Endothelial cell of umbilical vein (primary cell): Measurements from ENCODE around the gene LARGE1. TPM values are rescaled to one million over a fixed set of nuclear protein-coding genes. Genes with fewer than 3 reads are reported as not detected.

Experiments
- BruUV-seq: library from RNA; stranded (reverse); fragments of 400-500 nt; replicated peaks from 2 replicates; lab custom pipeline; 2021; lab: Mats Ljungman, UMichigan
- CTCF ChIA-PET: fragments of 300-600, 350-600 bp; sonication (Branson Sonifier 250); formaldehyde crosslinking; loops from one replicate; lab custom pipeline; 2021; ENCODE audit warnings: antibody characterized with exemption, inconsistent platforms; lab: Charles Lee
- POLR2A ChIA-PET: fragments of 300-600, 350-600 bp; sonication (Branson Sonifier 250); formaldehyde crosslinking; loops from one replicate; lab custom pipeline; 2021; ENCODE audit warnings: antibody characterized with exemption, inconsistent platforms; lab: Charles Lee
- DNase-seq: peaks from one replicate; pipeline ENCODE4 v3.0.0-alpha.2; 2011; ENCODE audit warnings: low read depth, low spot score
- FAIRE-seq: peaks from 2 replicates; lab custom pipeline; 2011; peaks lifted over from hg19 to GRCh38; lab: Jason Lieb, UNC
- H2AFZ ChIP-seq: 2 replicates; pipeline ENCODE4 v1.6.0; 2012; ENCODE audit warnings: low read depth, low read length, control low read depth, inconsistent platforms
- H3K27ac ChIP-seq: 2 replicates; pipeline ENCODE4 v1.5.1; 2011; ENCODE audit warnings: low read depth, mild to moderate bottlenecking, control low read depth, low read length, moderate library complexity; ENCODE audit not compliant: insufficient read depth
- H3K27me3 ChIP-seq, 2 experiments: 2 replicates each; pipeline versions ENCODE4 v1.6.0 to v1.6.1; 2011; ENCODE audit warnings: low read length in 2 of 2, mixed read lengths in 1 of 2; ENCODE audit not compliant: control insufficient read depth in 2 of 2, insufficient read depth in 2 of 2
- H3K36me3 ChIP-seq, 2 experiments: 2 replicates in 1 of 2; 3 replicates in 1 of 2; pipeline ENCODE4 v1.5.1; 2011; ENCODE audit warnings: low read length in 2 of 2, mild to moderate bottlenecking in 1 of 2, moderate library complexity in 1 of 2; ENCODE audit not compliant: control insufficient read depth in 2 of 2, insufficient read depth in 2 of 2; ENCODE audit errors: extremely low read depth in 1 of 2
- H3K4me1 ChIP-seq: 3 replicates; pipeline ENCODE4 v1.5.1; 2011; ENCODE audit warnings: mild to moderate bottlenecking, low read length; ENCODE audit not compliant: control insufficient read depth, insufficient read depth; ENCODE audit errors: extremely low read depth
- H3K4me2 ChIP-seq: 2 replicates; pipeline ENCODE4 v1.6.1; 2011; ENCODE audit warnings: low read length, control low read depth, mixed read lengths; ENCODE audit not compliant: insufficient read depth
- H3K4me3 ChIP-seq, 3 experiments: fragments of 200-600 bp in 1 of 3; sonication (generic), shearing (Covaris generic) in 1 of 3; replicated peaks in 1 of 3; 2 replicates each; pipeline ENCODE4 v1.5.1; 2011 to 2016; ENCODE audit warnings: control low read depth in 3 of 3, low read length in 3 of 3, mild to moderate bottlenecking in 2 of 3, inconsistent platforms in 1 of 3, low read depth in 1 of 3, moderate library complexity in 1 of 3; ENCODE audit not compliant: insufficient read depth in 1 of 3
- H3K79me2 ChIP-seq: 2 replicates; pipeline ENCODE4 v1.6.0; 2012; ENCODE audit warnings: low read length, inconsistent platforms; ENCODE audit not compliant: control insufficient read depth, insufficient read depth
- H3K9ac ChIP-seq: replicated peaks from 2 replicates; pipeline ENCODE3; 2011; ENCODE audit warnings: low read length, control low read depth; ENCODE audit not compliant: insufficient read depth; ENCODE audit errors: extremely low read depth
- H3K9me1 ChIP-seq: replicated peaks from 3 replicates; pipeline ENCODE4 v1.6.0; 2011; ENCODE audit warnings: mild to moderate bottlenecking, low read length; ENCODE audit not compliant: control insufficient read depth, insufficient read depth; ENCODE audit errors: extremely low read depth
- H3K9me3 ChIP-seq: replicated peaks from 2 replicates; pipeline ENCODE4 v1.5.1; 2012; ENCODE audit warnings: low read length, inconsistent platforms; ENCODE audit not compliant: control insufficient read depth, insufficient read depth
- H4K20me1 ChIP-seq: replicated peaks from 2 replicates; pipeline ENCODE3; 2011; ENCODE audit warnings: mild to moderate bottlenecking, low read length; ENCODE audit not compliant: control insufficient read depth, insufficient read depth; ENCODE audit errors: extremely low read depth
- EZH2 ChIP-seq: IDR thresholded peaks from 2 replicates; pipeline ENCODE4 v1.6.1; 2012; ENCODE audit warnings: borderline replicate concordance, low read depth, mild to moderate bottlenecking, moderate library complexity, low read length, inconsistent platforms; ENCODE audit not compliant: severe bottlenecking
- FOS ChIP-seq: IDR thresholded peaks from 2 replicates; pipeline ENCODE4 v1.6.1; 2011; ENCODE audit warnings: mild to moderate bottlenecking, low read length, moderate library complexity, borderline replicate concordance; ENCODE audit not compliant: insufficient read depth
- GATA2 ChIP-seq: IDR thresholded peaks from 2 replicates; pipeline ENCODE4 v1.7.0; 2011; ENCODE audit warnings: low read depth, mild to moderate bottlenecking, moderate library complexity, mixed read lengths, low read length; ENCODE audit not compliant: insufficient read length, insufficient read depth
- JUN ChIP-seq: IDR thresholded peaks from 2 replicates; pipeline ENCODE4 v1.6.1; 2011; ENCODE audit warnings: borderline replicate concordance, low read depth; ENCODE audit not compliant: insufficient read length, insufficient read depth
- MYC ChIP-seq: IDR thresholded peaks from one replicate; pipeline ENCODE4 v1.6.1; 2011; ENCODE audit warnings: mild to moderate bottlenecking, low read depth, low read length
- POLR2A ChIP-seq: IDR thresholded peaks from 2 replicates; pipeline ENCODE4 v1.6.1; 2012; ENCODE audit warnings: low read depth, mild to moderate bottlenecking, control low read depth, low read length
- POLR2AphosphoS5 ChIP-seq: IDR thresholded peaks from 2 replicates; pipeline ENCODE4 v1.6.1; 2012; ENCODE audit warnings: low read depth, mild to moderate bottlenecking, control low read depth, low read length, moderate library complexity; ENCODE audit not compliant: insufficient read depth
- dilution Hi-C: fragments of 300-500 bp; cut with MboI; formaldehyde crosslinking; loops from one replicate; pipeline ENCODE4 v1.15.0; 2019; ENCODE audit warnings: low sequenced_read_pairs; ENCODE audit not compliant: extremely low pct_ligation_motif_present
- intact Hi-C: fragments of 100-400 bp; cut with micrococcal nuclease; formaldehyde crosslinking; loops from one replicate; pipeline ENCODE4 v1.10.0; 2022
- polyA plus RNA-seq, 4 experiments: library from polyadenylated mRNA; depleted of rRNA in 3 of 4; stranded (reverse) in 3 of 4; unstranded in 1 of 4; fragments of >200 nt; gene quantifications; 2 replicates each; pipeline versions ENCODE4 v1.2.1 to v1.2.3, GENCODE V29; 2011 to 2012; ENCODE audit warnings: missing spikeins in 1 of 4
- total RNA-seq: library from RNA; stranded (reverse); gene quantifications from 2 replicates; pipeline ENCODE4 v1.2.3, GENCODE V29; 2021
- TF ChIP-seq, protein P1 (sequence below): IDR thresholded peaks from 2 replicates; pipeline ENCODE4 v1.6.1; 2011; ENCODE audit not compliant: insufficient read depth, insufficient read length
- TF ChIP-seq, protein P2 (sequence below), 2 donors: IDR thresholded peaks; 1 replicate in 1 of 2; 2 replicates in 1 of 2; pipeline ENCODE4 v1.5.1; 2011; ENCODE audit warnings: low read length in 2 of 2, mild to moderate bottlenecking in 2 of 2, moderate library complexity in 2 of 2, control low read depth in 1 of 2, inconsistent platforms in 1 of 2, low read depth in 1 of 2; ENCODE audit not compliant: insufficient read depth in 1 of 2; ENCODE audit errors: extremely low read depth in 1 of 2

LARGE1 gene
- total and polyA plus RNA-seq, 2 donors (not counting 3 experiments of a cell fraction or from before 2014, with no cell fraction given): 0.95 to 4.4 TPM

DNA sequence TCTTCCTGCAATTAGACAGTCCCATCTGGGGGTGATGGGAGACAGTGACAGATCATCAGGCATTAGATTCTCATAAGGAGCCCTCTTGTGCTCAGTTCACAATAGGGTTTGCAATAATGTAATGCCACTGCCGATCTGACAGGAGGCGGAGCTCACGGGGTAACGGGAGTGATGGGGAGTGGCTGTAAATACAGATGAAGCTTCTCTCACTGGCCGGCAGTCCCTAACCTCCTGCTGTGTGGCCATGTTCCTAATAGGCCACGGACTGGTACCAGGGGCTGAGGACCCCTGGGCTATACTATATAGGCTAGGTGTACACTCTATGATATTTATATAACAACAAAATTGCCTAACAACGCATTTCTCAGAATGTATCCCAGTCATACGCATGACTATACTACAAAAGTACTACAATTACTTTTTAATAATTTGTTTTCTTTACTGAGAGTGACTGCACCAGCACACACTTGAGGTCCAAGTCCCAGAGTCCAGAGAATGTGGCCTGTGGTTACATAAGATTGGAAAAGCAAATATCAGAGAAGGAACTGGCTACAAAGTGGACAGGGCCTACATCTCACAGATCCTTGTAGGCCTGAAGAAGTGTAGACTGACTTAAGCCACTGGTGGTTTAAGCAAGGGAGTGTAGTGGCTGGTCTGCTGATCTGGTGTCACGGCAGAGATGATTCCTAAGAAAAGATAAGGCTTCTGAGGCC is 200.0 kb downstream of the LARGE1 start:
- POLR2A ChIA-PET: no interaction called here
- BruUV-seq: no TSS peak
- Histone ChIP-seq H3K27ac (no peak overlapping the region), H3K4me3 (no peak overlapping the region), H2AFZ (no peak overlapping the region), H3K27me3 (no peaks in the 10 kb centered on the region), H3K79me2 (no peaks in the 10 kb centered on the region), H3K9me3 (peaks cover 13% of the 10 kb centered on the region), H3K9me1 (no peaks in the 10 kb centered on the region), H3K4me2 (no peak overlapping the region), H4K20me1 (no peaks in the 10 kb centered on the region), H3K9ac (no peak overlapping the region), H3K4me1 (no peaks in the 10 kb centered on the region), H3K36me3 (no peaks in the 10 kb centered on the region)
- no peak for TF ChIP-seq FOS
- no peak for TF ChIP-seq MYC
- TF ChIP-seq POLR2AphosphoS5: no peak
- no peak for TF ChIP-seq GATA2
- no peak for TF ChIP-seq EZH2
- TF ChIP-seq, protein P1, sequence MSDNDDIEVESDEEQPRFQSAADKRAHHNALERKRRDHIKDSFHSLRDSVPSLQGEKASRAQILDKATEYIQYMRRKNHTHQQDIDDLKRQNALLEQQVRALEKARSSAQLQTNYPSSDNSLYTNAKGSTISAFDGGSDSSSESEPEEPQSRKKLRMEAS: no peak
- TF ChIP-seq, protein P2, sequence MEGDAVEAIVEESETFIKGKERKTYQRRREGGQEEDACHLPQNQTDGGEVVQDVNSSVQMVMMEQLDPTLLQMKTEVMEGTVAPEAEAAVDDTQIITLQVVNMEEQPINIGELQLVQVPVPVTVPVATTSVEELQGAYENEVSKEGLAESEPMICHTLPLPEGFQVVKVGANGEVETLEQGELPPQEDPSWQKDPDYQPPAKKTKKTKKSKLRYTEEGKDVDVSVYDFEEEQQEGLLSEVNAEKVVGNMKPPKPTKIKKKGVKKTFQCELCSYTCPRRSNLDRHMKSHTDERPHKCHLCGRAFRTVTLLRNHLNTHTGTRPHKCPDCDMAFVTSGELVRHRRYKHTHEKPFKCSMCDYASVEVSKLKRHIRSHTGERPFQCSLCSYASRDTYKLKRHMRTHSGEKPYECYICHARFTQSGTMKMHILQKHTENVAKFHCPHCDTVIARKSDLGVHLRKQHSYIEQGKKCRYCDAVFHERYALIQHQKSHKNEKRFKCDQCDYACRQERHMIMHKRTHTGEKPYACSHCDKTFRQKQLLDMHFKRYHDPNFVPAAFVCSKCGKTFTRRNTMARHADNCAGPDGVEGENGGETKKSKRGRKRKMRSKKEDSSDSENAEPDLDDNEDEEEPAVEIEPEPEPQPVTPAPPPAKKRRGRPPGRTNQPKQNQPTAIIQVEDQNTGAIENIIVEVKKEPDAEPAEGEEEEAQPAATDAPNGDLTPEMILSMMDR (IDR thresholded peaks at IDR 0.05; ENCODE audit: extremely low read depth in 1 of 2, insufficient read depth in 1 of 2, low read depth in 1 of 2, low read length in 2 of 2): no peak
- no peak for TF ChIP-seq JUN
- no peak for TF ChIP-seq POLR2A
- dilution Hi-C loops: no loop called here
- intact Hi-C loops: no loop called here
- DNase-seq (no peak), FAIRE-seq (no peak)
- CTCF ChIA-PET: no interaction called here
